ENCODE data around the gene CALR3. TPM values are rescaled to one million over a fixed set of nuclear protein-coding genes. Genes with fewer than 3 reads are reported as not detected.

CALR3 gene
- total RNA-seq, 1 donor from 2014 or later: not detected

DNA sequence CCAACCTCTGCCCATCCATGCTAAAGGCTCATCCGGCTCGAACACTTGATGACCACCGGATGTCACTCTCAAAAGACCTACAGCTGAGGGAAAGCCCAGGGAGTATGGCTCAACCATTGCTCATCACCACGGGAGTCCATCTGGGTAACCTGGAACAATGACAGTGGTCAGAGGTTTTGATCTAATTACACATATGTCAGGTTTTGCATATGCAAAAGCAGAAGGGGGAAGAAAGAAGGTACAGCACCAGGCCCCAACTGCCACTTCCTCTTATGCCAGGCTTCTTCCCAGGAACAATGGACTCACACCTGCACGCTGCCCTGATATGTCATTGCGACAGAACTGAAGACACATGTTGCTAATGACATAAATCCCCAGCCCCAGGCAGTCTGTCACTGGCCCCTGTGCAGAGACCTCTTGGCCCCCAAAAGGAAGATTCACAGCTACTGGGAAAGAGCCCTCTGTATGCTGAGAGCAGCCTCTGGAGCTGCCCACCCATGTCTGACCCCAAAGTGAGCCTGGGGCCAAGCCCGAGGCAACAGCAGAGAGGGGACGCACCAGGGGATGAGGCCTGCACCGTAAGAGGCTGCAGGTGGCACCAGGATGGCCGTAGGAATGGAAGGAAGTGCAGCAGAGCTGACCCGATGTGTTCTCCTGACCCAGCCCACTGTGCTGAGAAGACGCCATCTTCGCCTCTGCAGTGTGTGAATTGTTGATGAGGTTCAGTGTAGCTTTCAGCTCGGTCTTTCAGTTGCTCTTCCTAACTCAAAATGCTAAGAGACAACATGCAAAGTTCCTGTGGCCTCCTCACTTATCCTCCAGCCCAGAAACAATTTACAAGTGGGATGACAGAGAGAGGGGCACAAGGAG is 50.5 kb downstream of the CALR3 start:
- H3K27ac Mint-ChIP-seq (ENCODE audit: unreplicated experiment): peak overlapping the region; percentile 15
- peaks cover 62% of the 10 kb centered on the region for H3K4me1 Mint-ChIP-seq (ENCODE audit: low read depth)
- peaks cover 4% of the 10 kb centered on the region for H3K36me3 Mint-ChIP-seq (ENCODE audit: low read depth)
- TF ChIP-seq, protein P1, sequence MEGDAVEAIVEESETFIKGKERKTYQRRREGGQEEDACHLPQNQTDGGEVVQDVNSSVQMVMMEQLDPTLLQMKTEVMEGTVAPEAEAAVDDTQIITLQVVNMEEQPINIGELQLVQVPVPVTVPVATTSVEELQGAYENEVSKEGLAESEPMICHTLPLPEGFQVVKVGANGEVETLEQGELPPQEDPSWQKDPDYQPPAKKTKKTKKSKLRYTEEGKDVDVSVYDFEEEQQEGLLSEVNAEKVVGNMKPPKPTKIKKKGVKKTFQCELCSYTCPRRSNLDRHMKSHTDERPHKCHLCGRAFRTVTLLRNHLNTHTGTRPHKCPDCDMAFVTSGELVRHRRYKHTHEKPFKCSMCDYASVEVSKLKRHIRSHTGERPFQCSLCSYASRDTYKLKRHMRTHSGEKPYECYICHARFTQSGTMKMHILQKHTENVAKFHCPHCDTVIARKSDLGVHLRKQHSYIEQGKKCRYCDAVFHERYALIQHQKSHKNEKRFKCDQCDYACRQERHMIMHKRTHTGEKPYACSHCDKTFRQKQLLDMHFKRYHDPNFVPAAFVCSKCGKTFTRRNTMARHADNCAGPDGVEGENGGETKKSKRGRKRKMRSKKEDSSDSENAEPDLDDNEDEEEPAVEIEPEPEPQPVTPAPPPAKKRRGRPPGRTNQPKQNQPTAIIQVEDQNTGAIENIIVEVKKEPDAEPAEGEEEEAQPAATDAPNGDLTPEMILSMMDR (IDR thresholded peaks at IDR 0.05): no peak
- H3K9me3 Mint-ChIP-seq (ENCODE audit: low read depth): no peaks in the 10 kb centered on the region
- H3K4me3 Mint-ChIP-seq (ENCODE audit: unreplicated experiment): no peak overlapping the region
- H3K27me3 Mint-ChIP-seq (ENCODE audit: low read depth): no peaks in the 10 kb centered on the region
- no peak for DNase-seq (ENCODE audit: low spot score)

DNA sequence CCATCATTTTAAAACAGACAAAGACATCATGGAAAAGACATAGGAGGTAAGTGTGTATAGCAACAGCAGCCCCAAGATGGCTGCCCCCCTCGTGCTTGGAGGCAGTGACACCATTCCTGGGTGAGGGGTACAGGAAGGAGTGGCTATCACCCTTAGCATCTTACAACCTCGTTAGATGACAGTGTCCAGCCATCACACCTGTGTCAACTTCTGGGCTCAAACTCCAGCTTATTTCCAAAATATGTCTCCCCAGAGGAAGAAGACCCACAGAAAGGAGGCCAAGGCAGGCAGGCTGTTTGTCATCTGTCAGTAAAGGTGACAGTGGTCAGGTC is 51.7 kb downstream of the CALR3 start:
- peaks cover 51% of the 10 kb centered on the region for H3K4me1 Mint-ChIP-seq (ENCODE audit: low read depth)
- H3K27me3 Mint-ChIP-seq (ENCODE audit: low read depth): no peaks in the 10 kb centered on the region
- H3K27ac Mint-ChIP-seq (ENCODE audit: unreplicated experiment): no peak overlapping the region
- peaks cover 4% of the 10 kb centered on the region for H3K36me3 Mint-ChIP-seq (ENCODE audit: low read depth)
- no peaks in the 10 kb centered on the region for H3K9me3 Mint-ChIP-seq (ENCODE audit: low read depth)
- no peak for DNase-seq (ENCODE audit: low spot score)
- TF ChIP-seq, protein P1 (IDR thresholded peaks at IDR 0.05): no peak
- no peak overlapping the region for H3K4me3 Mint-ChIP-seq (ENCODE audit: unreplicated experiment)

DNA sequence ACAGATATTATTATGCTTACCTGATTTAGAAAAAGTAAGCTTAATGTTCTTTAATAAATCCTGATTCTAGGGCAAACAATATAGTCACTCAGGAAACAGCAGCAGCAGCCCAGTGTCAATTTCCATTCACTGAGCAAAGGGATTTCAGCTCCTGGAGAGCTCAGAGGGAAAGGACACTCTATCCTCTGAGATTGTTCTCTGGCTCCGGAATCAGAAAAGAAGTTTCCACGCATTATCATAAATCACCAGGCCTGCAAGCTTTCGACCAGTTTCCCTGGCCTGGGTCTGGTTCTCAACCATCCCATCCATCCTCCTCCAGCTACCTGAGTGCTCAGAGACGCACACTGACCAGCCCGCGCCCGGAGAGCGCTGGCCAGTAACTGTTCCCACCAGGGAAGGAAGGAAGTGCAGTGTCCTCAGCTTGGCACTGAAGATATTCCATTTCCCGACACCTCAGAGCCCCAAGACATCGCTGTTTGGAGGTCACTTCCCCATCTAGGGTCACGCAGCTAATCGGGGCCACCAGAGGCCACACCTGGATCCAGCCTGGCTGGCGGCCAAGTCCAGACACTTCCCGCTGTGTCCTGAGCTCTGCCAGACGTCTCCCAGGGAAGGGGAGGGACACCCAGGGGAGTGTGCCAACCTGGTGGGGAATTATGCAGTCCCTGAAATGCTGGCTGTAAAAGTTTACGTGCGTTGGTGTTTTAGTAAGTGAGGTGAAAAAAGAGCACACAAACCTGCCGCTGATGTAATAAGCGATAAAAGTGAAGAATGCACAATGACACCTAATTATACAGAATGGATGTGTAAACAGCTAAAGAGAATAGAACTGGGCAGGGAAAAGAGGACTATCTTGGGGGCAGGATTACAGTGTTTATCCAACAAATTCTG is 53.3 kb downstream of the CALR3 start:
- TF ChIP-seq, protein P1 (IDR thresholded peaks at IDR 0.05): no peak
- Mint-ChIP-seq H3K9me3 (ENCODE audit: low read depth) (no peaks in the 10 kb centered on the region), H3K4me1 (ENCODE audit: low read depth) (peaks cover 49% of the 10 kb centered on the region), H3K36me3 (ENCODE audit: low read depth) (peaks cover 3% of the 10 kb centered on the region), H3K4me3 (ENCODE audit: unreplicated experiment) (no peak overlapping the region), H3K27me3 (ENCODE audit: low read depth) (no peaks in the 10 kb centered on the region), H3K27ac (ENCODE audit: unreplicated experiment) (peak overlapping the region; percentile 74)
- no peak for DNase-seq (ENCODE audit: low spot score)

DNA sequence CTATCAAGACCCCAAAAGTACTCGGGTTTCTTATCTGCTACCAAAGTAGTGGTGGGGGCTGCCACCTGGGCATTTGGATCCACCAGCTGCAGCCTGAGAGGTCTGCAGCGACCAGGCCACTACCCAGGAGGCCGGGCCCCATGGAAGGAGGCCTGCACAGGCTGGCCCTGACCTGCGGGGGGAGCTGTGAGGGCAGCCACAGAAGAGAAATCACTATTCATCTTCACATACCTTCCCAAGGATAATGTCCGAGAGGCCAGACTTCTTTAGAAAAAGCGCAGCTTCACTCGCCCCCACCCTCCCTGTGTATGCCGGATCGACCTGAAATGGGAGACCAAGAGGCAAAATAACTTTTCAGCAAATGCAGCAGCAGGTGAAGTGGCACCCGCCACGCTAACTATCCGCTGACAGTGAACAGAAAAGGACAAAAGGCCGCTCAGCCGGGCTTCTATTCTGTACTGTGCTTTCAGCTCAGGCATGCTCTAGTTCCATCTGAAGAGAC is 54.3 kb downstream of the CALR3 start:
- Mint-ChIP-seq H3K4me1 (ENCODE audit: low read depth) (peaks cover 48% of the 10 kb centered on the region), H3K27me3 (ENCODE audit: low read depth) (no peaks in the 10 kb centered on the region), H3K9me3 (ENCODE audit: low read depth) (peaks cover 4% of the 10 kb centered on the region), H3K4me3 (ENCODE audit: unreplicated experiment) (no peak overlapping the region), H3K36me3 (ENCODE audit: low read depth) (peaks cover 8% of the 10 kb centered on the region), H3K27ac (ENCODE audit: unreplicated experiment) (no peak overlapping the region)
- TF ChIP-seq, protein P1 (IDR thresholded peaks at IDR 0.05): peak; percentile 71
- DNase-seq (ENCODE audit: low spot score): no peak

DNA sequence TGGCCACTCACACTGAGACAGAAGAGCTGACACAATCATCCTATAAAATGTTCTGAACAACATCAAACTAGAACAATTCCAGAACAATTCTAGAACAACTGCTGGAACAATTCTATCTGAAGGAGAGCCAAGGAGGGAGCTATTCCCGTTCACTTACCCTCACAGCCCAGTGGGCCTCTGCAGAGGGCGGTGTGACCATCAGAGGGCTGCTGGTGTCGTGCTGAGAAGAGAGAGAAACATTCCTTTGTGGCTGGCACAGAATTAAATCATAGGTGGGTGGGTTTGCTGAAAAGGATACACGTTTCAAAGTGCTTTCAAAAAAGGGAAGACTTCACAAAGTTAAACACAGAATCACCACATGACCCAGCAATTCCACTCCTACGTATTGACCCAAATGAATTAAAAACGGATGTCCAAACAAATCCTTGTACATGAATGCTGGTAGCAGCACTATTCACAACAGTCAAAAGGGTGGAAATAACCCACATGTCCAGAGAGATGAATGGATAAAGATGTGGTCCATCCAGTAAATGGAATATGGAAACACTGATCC is 59.1 kb downstream of the CALR3 start:
- Mint-ChIP-seq H3K27ac (ENCODE audit: unreplicated experiment) (peak overlapping the region; percentile 99), H3K4me3 (ENCODE audit: unreplicated experiment) (peak overlapping the region; percentile 37), H3K9me3 (ENCODE audit: low read depth) (peaks cover 4% of the 10 kb centered on the region), H3K4me1 (ENCODE audit: low read depth) (peaks cover 36% of the 10 kb centered on the region), H3K36me3 (ENCODE audit: low read depth) (peaks cover 8% of the 10 kb centered on the region), H3K27me3 (ENCODE audit: low read depth) (no peaks in the 10 kb centered on the region)
- DNase-seq (ENCODE audit: low spot score): no peak
- TF ChIP-seq, protein P1 (IDR thresholded peaks at IDR 0.05): peak; percentile 25
